DND-41 (cell line): ENCODE measurements around the gene ZNF420.

Experiments used
- CTCF ChIP-seq: IDR thresholded peaks from 2 replicates; pipeline ENCODE4 v1.5.1; 2012; ENCODE audit warnings: borderline replicate concordance, low read length, moderate library complexity, mild to moderate bottlenecking; ENCODE audit not compliant: poor library complexity, severe bottlenecking; ENCODE audit errors: extremely low read depth
- EZH2 ChIP-seq: IDR thresholded peaks from 3 replicates; pipeline ENCODE4 v1.6.1; 2012; ENCODE audit warnings: borderline replicate concordance, low read depth, mild to moderate bottlenecking, moderate library complexity, low read length, inconsistent platforms; ENCODE audit not compliant: severe bottlenecking

- TF ChIP-seq CTCF (no peak), EZH2 (no peak)
These were observed 1.0 kb downstream of the ZNF420 start for GRCh38 chr19:37079238-37079637.
